GM12878 (cell line): ENCODE measurements around the gene QSOX2. TPM values are rescaled to one million over a fixed set of nuclear protein-coding genes. Genes with fewer than 3 reads are reported as not detected.

Experiments used
- ATAC-seq: fragments of 200-7000 bp; cut with Tn5 transposase; 3 replicates; pipeline ENCODE4 v1.9.1; 2020; ENCODE audit warnings: mild to moderate bottlenecking, moderate library complexity
- BruUV-seq: library from RNA; stranded (reverse); fragments of 400-500 nt; replicated peaks from 2 replicates; lab custom pipeline; 2021; lab: Mats Ljungman, UMichigan
- CTCF ChIA-PET: fragments of 300-600 bp; sonication (Branson Sonifier 250); formaldehyde crosslinking; extraction: SDS; loops from one replicate; lab custom pipeline; 2021; ENCODE audit warnings: inconsistent platforms; lab: Yijun Ruan, JAX
- POLR2A ChIA-PET: fragments of 350-600 bp; formaldehyde crosslinking; extraction: SDS; loops from one replicate; lab custom pipeline; 2021; ENCODE audit warnings: inconsistent platforms; lab: Charles Lee
- RAD21 ChIA-PET: fragments of 300-600 bp; sonication (Branson Sonifier 250); formaldehyde crosslinking; loops from one replicate; lab custom pipeline; 2023; ENCODE audit warnings: antibody characterized with exemption; ENCODE audit not compliant: unreplicated experiment; lab: Charles Lee
- SMC1A ChIA-PET: fragments of 300-600 bp; sonication (Branson Sonifier 250); formaldehyde crosslinking; loops from one replicate; lab custom pipeline; 2023; ENCODE audit not compliant: unreplicated experiment, uncharacterized antibody; lab: Charles Lee
- DNase-seq: peaks from one replicate; pipeline ENCODE4 v3.0.0-alpha.2; 2011; ENCODE audit warnings: low read depth, low spot score
- FAIRE-seq: peaks from 3 replicates; lab custom pipeline; 2011; peaks lifted over from hg19 to GRCh38; lab: Jason Lieb, UNC
- H2AFZ ChIP-seq: 2 replicates; pipeline ENCODE4 v1.6.0; 2011; ENCODE audit warnings: low read depth, low read length, control low read depth; ENCODE audit not compliant: control insufficient read depth
- H3K27ac ChIP-seq: 2 replicates; pipeline ENCODE4 v1.5.1; 2011; ENCODE audit warnings: control low read depth; ENCODE audit not compliant: control insufficient read depth, insufficient read depth
- H3K27me3 ChIP-seq, 2 experiments: replicated peaks in 1 of 2; 2 replicates each; pipeline versions ENCODE4 v1.6.0 to v1.6.1; 2011; ENCODE audit warnings: low read length in 1 of 2; ENCODE audit not compliant: control insufficient read depth in 2 of 2, insufficient read depth in 2 of 2
- H3K36me3 ChIP-seq, 2 experiments: 2 replicates each; pipeline ENCODE4 v1.5.1; 2011; ENCODE audit warnings: low read length in 1 of 2; ENCODE audit not compliant: control insufficient read depth in 2 of 2, insufficient read depth in 2 of 2
- H3K4me1 ChIP-seq: 2 replicates; pipeline ENCODE4 v1.6.1; 2011; ENCODE audit warnings: mild to moderate bottlenecking, low read length, moderate library complexity, mixed read lengths; ENCODE audit not compliant: control insufficient read depth, insufficient read depth
- H3K4me2 ChIP-seq: 2 replicates; pipeline ENCODE4 v1.6.0; 2011; ENCODE audit warnings: control low read depth; ENCODE audit not compliant: control insufficient read depth, insufficient read depth
- H3K4me3 ChIP-seq: fragments of 200-600 bp; sonication (generic); 2 replicates; pipeline ENCODE4 v1.5.1; 2016
- H3K79me2 ChIP-seq: 2 replicates; pipeline ENCODE4 v1.6.0; 2011; ENCODE audit warnings: low read length; ENCODE audit not compliant: control insufficient read depth, insufficient read depth
- H3K9ac ChIP-seq: 2 replicates; pipeline ENCODE4 v1.8.0; 2011; ENCODE audit warnings: low read length, control low read depth, mixed read lengths; ENCODE audit not compliant: control insufficient read depth, insufficient read depth
- H3K9me3 ChIP-seq: replicated peaks from 3 replicates; pipeline ENCODE4 v1.5.1; 2011; ENCODE audit warnings: mild to moderate bottlenecking, low read length; ENCODE audit not compliant: control insufficient read depth, insufficient read depth
- H4K20me1 ChIP-seq: 2 replicates; pipeline ENCODE4 v1.6.0; 2011; ENCODE audit not compliant: control insufficient read depth, insufficient read depth
- BHLHE40 ChIP-seq, 2 experiments: fragments of 450-650 bp in 1 of 2; IDR thresholded peaks; 2 replicates each; pipeline ENCODE4 v1.6.1; 2011 to 2017; ENCODE audit warnings: low read depth in 2 of 2, borderline replicate concordance in 1 of 2, improper control_type of control experiment in 1 of 2, low read length in 1 of 2, mild to moderate bottlenecking in 1 of 2
- CBX3 ChIP-seq: fragments of 200-600 bp; sonication (generic); IDR thresholded peaks from 2 replicates; pipeline ENCODE4 v1.6.1; 2016; ENCODE audit warnings: low read depth, borderline replicate concordance
- EED ChIP-seq: sonication (generic); IDR thresholded peaks from 2 replicates; pipeline ENCODE4 v1.6.1; 2016; ENCODE audit warnings: antibody characterized with exemption, low read depth
- ETV6 ChIP-seq, 2 experiments: fragments of 450-650 bp in 1 of 2; IDR thresholded peaks in 1 of 2; conservative IDR thresholded peaks in 1 of 2; 2 replicates each; pipeline ENCODE4 v1.6.1; 2014; ENCODE audit warnings: antibody characterized with exemption in 1 of 2, borderline replicate concordance in 1 of 2, low read depth in 1 of 2, mild to moderate bottlenecking in 1 of 2, moderate library complexity in 1 of 2
- MTA2 ChIP-seq: fragments of 450-650 bp; IDR thresholded peaks from 2 replicates; pipeline ENCODE4 v1.6.1; 2016; ENCODE audit warnings: low read depth, mild to moderate bottlenecking, moderate library complexity
- MXI1 ChIP-seq: fragments of 150-350 bp; IDR thresholded peaks from 2 replicates; pipeline ENCODE4 v1.6.1; 2011; ENCODE audit warnings: low read depth, mild to moderate bottlenecking, inconsistent platforms, low read length, improper control_type of control experiment
- NFXL1 ChIP-seq: fragments of 450-650 bp; IDR thresholded peaks from 2 replicates; pipeline ENCODE4 v1.6.1; 2017; ENCODE audit warnings: antibody characterized with exemption, mild to moderate bottlenecking, borderline replicate concordance
- PAX8 ChIP-seq: fragments of 450-650 bp; IDR thresholded peaks from 2 replicates; pipeline ENCODE4 v1.6.1; 2017; ENCODE audit warnings: mild to moderate bottlenecking, moderate library complexity
- PML ChIP-seq: IDR thresholded peaks from 2 replicates; pipeline ENCODE4 v1.6.1; 2012; ENCODE audit warnings: low read length, inconsistent platforms
- SREBF1 ChIP-seq: IDR thresholded peaks from 2 replicates; pipeline ENCODE4 v1.6.1; 2012; ENCODE audit warnings: mild to moderate bottlenecking, low read length
- TCF7 ChIP-seq: IDR thresholded peaks from 2 replicates; pipeline ENCODE4 v1.6.1; 2014; ENCODE audit warnings: antibody characterized with exemption, borderline replicate concordance
- YBX1 ChIP-seq: fragments of 450-650 bp; IDR thresholded peaks from 2 replicates; pipeline ENCODE4 v1.6.1; 2016; ENCODE audit warnings: antibody characterized with exemption
- ZNF384 ChIP-seq: IDR thresholded peaks from 2 replicates; pipeline ENCODE4 v1.6.1; 2012; ENCODE audit warnings: low read depth, mild to moderate bottlenecking, low read length, improper control_type of control experiment, borderline replicate concordance
- ZNF622 ChIP-seq: fragments of 450-650 bp; IDR thresholded peaks from 2 replicates; pipeline ENCODE4 v1.6.1; 2017; ENCODE audit warnings: mild to moderate bottlenecking, inconsistent platforms
- ZSCAN29 ChIP-seq: fragments of 450-650 bp; IDR thresholded peaks from 2 replicates; pipeline ENCODE4 v1.6.1; 2017; ENCODE audit warnings: mild to moderate bottlenecking, moderate library complexity
- WGBS: methylation state at CpG from one replicate; pipeline ENCODE4 v1.1.6; 2016; ENCODE audit warnings: low lambda C conversion rate; ENCODE audit not compliant: insufficient replicate concordance, insufficient coverage; ENCODE audit errors: missing lambda C conversion rate; 5-methylcytosine and 5-hydroxymethylcytosine counted together
- in situ Hi-C: fragments of 300-500 bp; cut with MboI; formaldehyde crosslinking; loops from 9 replicates; pipeline ENCODE4 v1.14.3; 2018; ENCODE audit warnings: mixed read lengths
- intact Hi-C: fragments of 100-400 bp; cut with micrococcal nuclease; formaldehyde crosslinking; loops from one replicate; pipeline ENCODE4 v1.14.2; 2022; ENCODE audit not compliant: unreplicated experiment
- polyA plus RNA-seq, 11 experiments: library from polyadenylated mRNA; depleted of rRNA in 4 of 11; unstranded in 6 of 11; stranded (reverse) in 5 of 11; fragments of >200 nt; fragmentation: Nextera tagmentation in 4 of 11; fragmentation: Illumina TruSeq in 1 of 11; extraction: Ambion mirVana in 4 of 11; extraction: Trizol in 1 of 11; gene quantifications; 1 replicate in 1 of 11; 2 replicates in 10 of 11; pipeline versions ENCODE4 v1.2.1 to v1.2.3, GENCODE V29; 2011 to 2016; ENCODE audit warnings: inconsistent platforms in 2 of 11, missing spikeins in 2 of 11, low read depth in 1 of 11
- total RNA-seq, 4 experiments: library from RNA; depleted of rRNA in 3 of 4; stranded (reverse); fragments of >200 nt in 3 of 4; fragmentation: Illumina TruSeq in 1 of 4; extraction: Trizol in 1 of 4; gene quantifications; 2 replicates each; pipeline versions ENCODE4 v1.2.1 to v1.2.3, GENCODE V29; 2013 to 2021
- TF ChIP-seq, protein P1 (sequence below): fragments of 450-650 bp; conservative IDR thresholded peaks from 2 replicates; pipeline ENCODE4 v1.6.1; 2017; ENCODE audit warnings: mild to moderate bottlenecking, moderate library complexity
- TF ChIP-seq, protein P2 (sequence below): IDR thresholded peaks from 2 replicates; pipeline ENCODE4 v1.6.1; 2012; ENCODE audit warnings: low read depth, low read length, improper control_type of control experiment
- TF ChIP-seq, protein P3 (sequence below): fragments of 450-650 bp; IDR thresholded peaks from 2 replicates; pipeline ENCODE4 v1.6.1; 2016; ENCODE audit warnings: mild to moderate bottlenecking

Gene QSOX2
- total and polyA plus RNA-seq, 10 of the 15 experiments (the other 5 are each of a cell fraction or from before 2014, with no cell fraction given), result 0.34 to 16.1 (median 8.2) TPM

DNA sequence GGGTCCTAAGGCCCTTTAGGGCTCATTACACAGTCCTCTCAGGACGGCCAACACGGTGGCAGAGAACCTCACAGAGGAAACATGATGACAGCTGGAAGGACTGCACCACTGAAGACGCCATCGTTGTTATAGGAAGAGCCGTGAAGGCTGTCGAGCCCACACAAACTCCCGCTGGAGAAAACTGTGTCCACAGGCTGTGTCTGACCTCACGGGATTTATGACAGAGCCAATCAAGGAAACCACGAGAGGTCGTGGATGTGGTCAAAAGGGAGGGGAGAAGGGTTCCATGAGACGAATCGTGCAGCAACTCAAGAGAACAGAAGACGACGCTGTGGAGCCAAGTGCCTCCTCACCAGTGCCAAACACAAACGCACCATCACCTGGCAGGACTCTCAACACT, 12.2 kb downstream of the QSOX2 start:
- Histone ChIP-seq H2AFZ (no peak overlapping the region), H3K4me1 (peaks cover 6% of the 10 kb centered on the region), H3K9ac (no peak overlapping the region), H3K4me3 (no peak overlapping the region), H3K4me2 (no peak overlapping the region), H3K9me3 (no peaks in the 10 kb centered on the region), H3K27ac (no peak overlapping the region), H3K79me2 (peaks cover 9% of the 10 kb centered on the region), H3K27me3 (no peaks in the 10 kb centered on the region), H4K20me1 (no peaks in the 10 kb centered on the region), H3K36me3 (peaks cover 5 to 20% of the 10 kb centered on the region in 2 experiments; a peak in 3 of 4 replicates)
- ATAC-seq (no peak), FAIRE-seq (no peak), DNase-seq (no peak)
- 90% methylated on average over 14 of the region's 15 CpGs for WGBS
- CTCF ChIA-PET, result no interaction called here
- intact Hi-C loops, result no loop called here
- SMC1A ChIA-PET, result no interaction called here
- in situ Hi-C loops, result no loop called here
- RAD21 ChIA-PET, result no interaction called here
- TF ChIP-seq MXI1 (no peak), BHLHE40 (IDR thresholded peaks at IDR 0.05; ENCODE audit: borderline replicate concordance in 1 of 2, low read depth in 2 of 2, low read length in 1 of 2) (no peak), MTA2 (no peak), PAX8 (no peak), SREBF1 (no peak), YBX1 (no peak), ETV6 (conservative IDR thresholded peaks at IDR 0.05 in 1 of 2, IDR thresholded peaks at IDR 0.05 in 1 of 2; ENCODE audit: borderline replicate concordance in 1 of 2, low read depth in 1 of 2) (no peak), NFXL1 (no peak), CBX3 (no peak), EED (no peak), TCF7 (no peak), ZNF622 (no peak), ZSCAN29 (no peak), PML (no peak), ZNF384 (no peak)
- TF ChIP-seq, protein P1, sequence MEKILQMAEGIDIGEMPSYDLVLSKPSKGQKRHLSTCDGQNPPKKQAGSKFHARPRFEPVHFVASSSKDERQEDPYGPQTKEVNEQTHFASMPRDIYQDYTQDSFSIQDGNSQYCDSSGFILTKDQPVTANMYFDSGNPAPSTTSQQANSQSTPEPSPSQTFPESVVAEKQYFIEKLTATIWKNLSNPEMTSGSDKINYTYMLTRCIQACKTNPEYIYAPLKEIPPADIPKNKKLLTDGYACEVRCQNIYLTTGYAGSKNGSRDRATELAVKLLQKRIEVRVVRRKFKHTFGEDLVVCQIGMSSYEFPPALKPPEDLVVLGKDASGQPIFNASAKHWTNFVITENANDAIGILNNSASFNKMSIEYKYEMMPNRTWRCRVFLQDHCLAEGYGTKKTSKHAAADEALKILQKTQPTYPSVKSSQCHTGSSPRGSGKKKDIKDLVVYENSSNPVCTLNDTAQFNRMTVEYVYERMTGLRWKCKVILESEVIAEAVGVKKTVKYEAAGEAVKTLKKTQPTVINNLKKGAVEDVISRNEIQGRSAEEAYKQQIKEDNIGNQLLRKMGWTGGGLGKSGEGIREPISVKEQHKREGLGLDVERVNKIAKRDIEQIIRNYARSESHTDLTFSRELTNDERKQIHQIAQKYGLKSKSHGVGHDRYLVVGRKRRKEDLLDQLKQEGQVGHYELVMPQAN, result no peak
- TF ChIP-seq, protein P2, sequence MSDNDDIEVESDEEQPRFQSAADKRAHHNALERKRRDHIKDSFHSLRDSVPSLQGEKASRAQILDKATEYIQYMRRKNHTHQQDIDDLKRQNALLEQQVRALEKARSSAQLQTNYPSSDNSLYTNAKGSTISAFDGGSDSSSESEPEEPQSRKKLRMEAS, result no peak
- TF ChIP-seq, protein P3, sequence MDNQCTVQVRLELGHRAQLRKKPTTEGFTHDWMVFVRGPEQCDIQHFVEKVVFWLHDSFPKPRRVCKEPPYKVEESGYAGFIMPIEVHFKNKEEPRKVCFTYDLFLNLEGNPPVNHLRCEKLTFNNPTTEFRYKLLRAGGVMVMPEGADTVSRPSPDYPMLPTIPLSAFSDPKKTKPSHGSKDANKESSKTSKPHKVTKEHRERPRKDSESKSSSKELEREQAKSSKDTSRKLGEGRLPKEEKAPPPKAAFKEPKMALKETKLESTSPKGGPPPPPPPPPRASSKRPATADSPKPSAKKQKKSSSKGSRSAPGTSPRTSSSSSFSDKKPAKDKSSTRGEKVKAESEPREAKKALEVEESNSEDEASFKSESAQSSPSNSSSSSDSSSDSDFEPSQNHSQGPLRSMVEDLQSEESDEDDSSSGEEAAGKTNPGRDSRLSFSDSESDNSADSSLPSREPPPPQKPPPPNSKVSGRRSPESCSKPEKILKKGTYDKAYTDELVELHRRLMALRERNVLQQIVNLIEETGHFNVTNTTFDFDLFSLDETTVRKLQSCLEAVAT, result no peak
- POLR2A ChIA-PET, result no interaction called here
- BruUV-seq, result no TSS peak
